Measurements from ENCODE around the gene ADGRG3. TPM values are rescaled to one million over a fixed set of nuclear protein-coding genes. Genes with fewer than 3 reads are reported as not detected.

ADGRG3 gene
- not detected for total RNA-seq

GRCh38 chr16:57668263-57668571, at the start of gene ADGRG3:
ADGRG3 (plus strand) TSS chr16:57668306; CDS start chr16:57668348, 42 bp downstream.
- DNase-seq (no peak), ATAC-seq (no peak)
- intact Hi-C loops (cut with micrococcal nuclease): no loop called here
- Mint-ChIP-seq H3K4me1 (ENCODE audit: low read depth) (no peaks in the 10 kb centered on the region), H3K27ac (no peak within 1 kb of the TSS), H3K4me3 (no peak within 1 kb of the TSS), H3K9me3 (no peaks in the 10 kb centered on the region), H3K36me3 (ENCODE audit: low read depth) (no peaks in the 10 kb centered on the region), H3K27me3 (no peaks in the 10 kb centered on the region)
- TF ChIP-seq CTCF (IDR thresholded peaks at IDR 0.05): no peak
- ChIA-PET CTCF (interaction anchor here (1.1 to 1.4 kb wide), 2 partner anchors 57 to 92 kb away, joined by 3 to 4 read pairs; no protein-coding TSS in a partner anchor), POLR2A (interaction anchor here (0.6 to 1.2 kb wide), 2 partner anchors 21 to 227 kb away, joined by 3 read pairs; no protein-coding TSS in a partner anchor)

GRCh38 chr16:57619133-57619605, 48.9 kb upstream of the ADGRG3 start:
- no peak overlapping the region for H3K4me3 Mint-ChIP-seq
- DNase-seq (no peak), ATAC-seq (no peak)
- no peak for TF ChIP-seq CTCF (IDR thresholded peaks at IDR 0.05)
- peaks cover 26% of the 10 kb centered on the region for H3K4me1 Mint-ChIP-seq (ENCODE audit: low read depth)
- no peaks in the 10 kb centered on the region for H3K27me3 Mint-ChIP-seq
- CTCF ChIA-PET: interaction anchor here (1.2 to 1.5 kb wide), 2 partner anchors 29 to 43 kb away, joined by 4 read pairs; no protein-coding TSS in a partner anchor
- no peak overlapping the region for H3K27ac Mint-ChIP-seq
- H3K36me3 Mint-ChIP-seq (ENCODE audit: low read depth): no peaks in the 10 kb centered on the region
- POLR2A ChIA-PET: interaction anchor here (1.2 kb wide), 2 partner anchors 10 to 18 kb away, joined by 3 read pairs; no protein-coding TSS in a partner anchor
- H3K9me3 Mint-ChIP-seq: no peaks in the 10 kb centered on the region
- intact Hi-C loops (cut with micrococcal nuclease): no loop called here

GRCh38 chr16:57619606-57620334, 48.3 kb upstream of the ADGRG3 start:
- peaks cover 20% of the 10 kb centered on the region for H3K4me1 Mint-ChIP-seq (ENCODE audit: low read depth)
- H3K36me3 Mint-ChIP-seq (ENCODE audit: low read depth): no peaks in the 10 kb centered on the region
- no peak overlapping the region for H3K4me3 Mint-ChIP-seq
- POLR2A ChIA-PET: interaction anchor here (1.2 kb wide), 1 partner anchor 10 kb away, joined by 3 read pairs; no protein-coding TSS in a partner anchor
- TF ChIP-seq CTCF (IDR thresholded peaks at IDR 0.05): no peak
- H3K27ac Mint-ChIP-seq: no peak overlapping the region
- intact Hi-C loops (cut with micrococcal nuclease): no loop called here
- H3K9me3 Mint-ChIP-seq: no peaks in the 10 kb centered on the region
- CTCF ChIA-PET: interaction anchor here (1.2 to 1.5 kb wide), 3 partner anchors 28 to 43 kb away, joined by 4 to 6 read pairs (median 4); no protein-coding TSS in a partner anchor
- DNase-seq: no peak
- H3K27me3 Mint-ChIP-seq: no peaks in the 10 kb centered on the region
- no peak for ATAC-seq

- no peak overlapping the region for H3K4me3 Mint-ChIP-seq
- no peaks in the 10 kb centered on the region for H3K36me3 Mint-ChIP-seq (ENCODE audit: low read depth)
- ChIA-PET CTCF (interaction anchor here (1.1 to 1.5 kb wide), 3 partner anchors 27 to 44 kb away, joined by 3 to 6 read pairs (median 4); no protein-coding TSS in a partner anchor), POLR2A (interaction anchor here (1.2 kb wide), 1 partner anchor 9 kb away, joined by 3 read pairs; no protein-coding TSS in a partner anchor)
- no peak overlapping the region for H3K27ac Mint-ChIP-seq
- ATAC-seq (no peak), DNase-seq (no peak)
- no peaks in the 10 kb centered on the region for H3K27me3 Mint-ChIP-seq
- intact Hi-C loops (cut with micrococcal nuclease): no loop called here
- no peak for TF ChIP-seq CTCF (IDR thresholded peaks at IDR 0.05)
- no peaks in the 10 kb centered on the region for H3K9me3 Mint-ChIP-seq
- H3K4me1 Mint-ChIP-seq (ENCODE audit: low read depth): peaks cover 13% of the 10 kb centered on the region
Measured at GRCh38 chr16:57620335-57621231, 47.5 kb upstream of the ADGRG3 start.
